Endothelial cell of umbilical vein (primary cell): ENCODE measurements around the gene HDAC4. TPM values are rescaled to one million over a fixed set of nuclear protein-coding genes. Genes with fewer than 3 reads are reported as not detected.

Experiments used
- BruUV-seq: library from RNA; stranded (reverse); fragments of 400-500 nt; replicated peaks from 2 replicates; lab custom pipeline; 2021; lab: Mats Ljungman, UMichigan
- CTCF ChIA-PET: fragments of 300-600, 350-600 bp; sonication (Branson Sonifier 250); formaldehyde crosslinking; loops from one replicate; lab custom pipeline; 2021; ENCODE audit warnings: antibody characterized with exemption, inconsistent platforms; lab: Charles Lee
- POLR2A ChIA-PET: fragments of 300-600, 350-600 bp; sonication (Branson Sonifier 250); formaldehyde crosslinking; loops from one replicate; lab custom pipeline; 2021; ENCODE audit warnings: antibody characterized with exemption, inconsistent platforms; lab: Charles Lee
- DNase-seq: peaks from one replicate; pipeline ENCODE4 v3.0.0-alpha.2; 2011; ENCODE audit warnings: low read depth, low spot score
- FAIRE-seq: peaks from 2 replicates; lab custom pipeline; 2011; peaks lifted over from hg19 to GRCh38; lab: Jason Lieb, UNC
- H2AFZ ChIP-seq: 2 replicates; pipeline ENCODE4 v1.6.0; 2012; ENCODE audit warnings: low read depth, low read length, control low read depth, inconsistent platforms
- H3K27ac ChIP-seq: 2 replicates; pipeline ENCODE4 v1.5.1; 2011; ENCODE audit warnings: low read depth, mild to moderate bottlenecking, control low read depth, low read length, moderate library complexity; ENCODE audit not compliant: insufficient read depth
- H3K27me3 ChIP-seq, 2 experiments: 2 replicates each; pipeline versions ENCODE4 v1.6.0 to v1.6.1; 2011; ENCODE audit warnings: low read length in 2 of 2, mixed read lengths in 1 of 2; ENCODE audit not compliant: control insufficient read depth in 2 of 2, insufficient read depth in 2 of 2
- H3K36me3 ChIP-seq, 2 experiments: 2 replicates in 1 of 2; 3 replicates in 1 of 2; pipeline ENCODE4 v1.5.1; 2011; ENCODE audit warnings: low read length in 2 of 2, mild to moderate bottlenecking in 1 of 2, moderate library complexity in 1 of 2; ENCODE audit not compliant: control insufficient read depth in 2 of 2, insufficient read depth in 2 of 2; ENCODE audit errors: extremely low read depth in 1 of 2
- H3K4me1 ChIP-seq: 3 replicates; pipeline ENCODE4 v1.5.1; 2011; ENCODE audit warnings: mild to moderate bottlenecking, low read length; ENCODE audit not compliant: control insufficient read depth, insufficient read depth; ENCODE audit errors: extremely low read depth
- H3K4me2 ChIP-seq: 2 replicates; pipeline ENCODE4 v1.6.1; 2011; ENCODE audit warnings: low read length, control low read depth, mixed read lengths; ENCODE audit not compliant: insufficient read depth
- H3K4me3 ChIP-seq, 3 experiments: fragments of 200-600 bp in 1 of 3; sonication (generic), shearing (Covaris generic) in 1 of 3; replicated peaks in 1 of 3; 2 replicates each; pipeline ENCODE4 v1.5.1; 2011 to 2016; ENCODE audit warnings: control low read depth in 3 of 3, low read length in 3 of 3, mild to moderate bottlenecking in 2 of 3, inconsistent platforms in 1 of 3, low read depth in 1 of 3, moderate library complexity in 1 of 3; ENCODE audit not compliant: insufficient read depth in 1 of 3
- H3K79me2 ChIP-seq: 2 replicates; pipeline ENCODE4 v1.6.0; 2012; ENCODE audit warnings: low read length, inconsistent platforms; ENCODE audit not compliant: control insufficient read depth, insufficient read depth
- H3K9ac ChIP-seq: replicated peaks from 2 replicates; pipeline ENCODE3; 2011; ENCODE audit warnings: low read length, control low read depth; ENCODE audit not compliant: insufficient read depth; ENCODE audit errors: extremely low read depth
- H3K9me1 ChIP-seq: replicated peaks from 3 replicates; pipeline ENCODE4 v1.6.0; 2011; ENCODE audit warnings: mild to moderate bottlenecking, low read length; ENCODE audit not compliant: control insufficient read depth, insufficient read depth; ENCODE audit errors: extremely low read depth
- H3K9me3 ChIP-seq: replicated peaks from 2 replicates; pipeline ENCODE4 v1.5.1; 2012; ENCODE audit warnings: low read length, inconsistent platforms; ENCODE audit not compliant: control insufficient read depth, insufficient read depth
- H4K20me1 ChIP-seq: replicated peaks from 2 replicates; pipeline ENCODE3; 2011; ENCODE audit warnings: mild to moderate bottlenecking, low read length; ENCODE audit not compliant: control insufficient read depth, insufficient read depth; ENCODE audit errors: extremely low read depth
- EZH2 ChIP-seq: IDR thresholded peaks from 2 replicates; pipeline ENCODE4 v1.6.1; 2012; ENCODE audit warnings: borderline replicate concordance, low read depth, mild to moderate bottlenecking, moderate library complexity, low read length, inconsistent platforms; ENCODE audit not compliant: severe bottlenecking
- FOS ChIP-seq: IDR thresholded peaks from 2 replicates; pipeline ENCODE4 v1.6.1; 2011; ENCODE audit warnings: mild to moderate bottlenecking, low read length, moderate library complexity, borderline replicate concordance; ENCODE audit not compliant: insufficient read depth
- GATA2 ChIP-seq: IDR thresholded peaks from 2 replicates; pipeline ENCODE4 v1.7.0; 2011; ENCODE audit warnings: low read depth, mild to moderate bottlenecking, moderate library complexity, mixed read lengths, low read length; ENCODE audit not compliant: insufficient read length, insufficient read depth
- JUN ChIP-seq: IDR thresholded peaks from 2 replicates; pipeline ENCODE4 v1.6.1; 2011; ENCODE audit warnings: borderline replicate concordance, low read depth; ENCODE audit not compliant: insufficient read length, insufficient read depth
- MYC ChIP-seq: IDR thresholded peaks from one replicate; pipeline ENCODE4 v1.6.1; 2011; ENCODE audit warnings: mild to moderate bottlenecking, low read depth, low read length
- POLR2A ChIP-seq: IDR thresholded peaks from 2 replicates; pipeline ENCODE4 v1.6.1; 2012; ENCODE audit warnings: low read depth, mild to moderate bottlenecking, control low read depth, low read length
- POLR2AphosphoS5 ChIP-seq: IDR thresholded peaks from 2 replicates; pipeline ENCODE4 v1.6.1; 2012; ENCODE audit warnings: low read depth, mild to moderate bottlenecking, control low read depth, low read length, moderate library complexity; ENCODE audit not compliant: insufficient read depth
- dilution Hi-C: fragments of 300-500 bp; cut with MboI; formaldehyde crosslinking; loops from one replicate; pipeline ENCODE4 v1.15.0; 2019; ENCODE audit warnings: low sequenced_read_pairs; ENCODE audit not compliant: extremely low pct_ligation_motif_present
- intact Hi-C: fragments of 100-400 bp; cut with micrococcal nuclease; formaldehyde crosslinking; loops from one replicate; pipeline ENCODE4 v1.10.0; 2022
- polyA plus RNA-seq, 4 experiments: library from polyadenylated mRNA; depleted of rRNA in 3 of 4; stranded (reverse) in 3 of 4; unstranded in 1 of 4; fragments of >200 nt; gene quantifications; 2 replicates each; pipeline versions ENCODE4 v1.2.1 to v1.2.3, GENCODE V29; 2011 to 2012; ENCODE audit warnings: missing spikeins in 1 of 4
- total RNA-seq: library from RNA; stranded (reverse); gene quantifications from 2 replicates; pipeline ENCODE4 v1.2.3, GENCODE V29; 2021
- TF ChIP-seq, protein P1 (sequence below): IDR thresholded peaks from 2 replicates; pipeline ENCODE4 v1.6.1; 2011; ENCODE audit not compliant: insufficient read depth, insufficient read length
- TF ChIP-seq, protein P2 (sequence below), 2 donors: IDR thresholded peaks; 1 replicate in 1 of 2; 2 replicates in 1 of 2; pipeline ENCODE4 v1.5.1; 2011; ENCODE audit warnings: low read length in 2 of 2, mild to moderate bottlenecking in 2 of 2, moderate library complexity in 2 of 2, control low read depth in 1 of 2, inconsistent platforms in 1 of 2, low read depth in 1 of 2; ENCODE audit not compliant: insufficient read depth in 1 of 2; ENCODE audit errors: extremely low read depth in 1 of 2

HDAC4 gene
- total and polyA plus RNA-seq, 2 donors (not counting 3 experiments of a cell fraction or from before 2014, with no cell fraction given) = 13.4 to 33.0 TPM

DNA sequence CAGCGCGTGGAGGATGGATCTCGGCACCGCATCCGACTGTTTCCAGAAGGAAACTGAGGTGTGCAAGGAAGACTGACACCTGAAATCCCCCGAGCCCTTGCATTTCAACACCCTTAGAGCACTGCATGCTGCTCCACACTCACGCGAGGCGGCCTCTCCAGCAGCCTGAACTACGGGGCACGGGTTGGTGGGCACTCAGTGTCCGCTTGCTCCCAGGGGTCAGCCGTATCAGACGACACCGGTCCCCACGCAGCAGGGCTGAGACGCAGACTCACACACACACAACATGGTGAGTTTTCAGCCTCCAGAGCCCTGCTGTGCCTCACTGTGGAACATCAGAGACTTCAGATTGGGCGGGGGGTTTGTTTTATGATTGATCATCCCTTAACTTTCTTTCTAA lies 283.0 kb downstream of the HDAC4 start:
- Histone ChIP-seq H3K36me3 (no peaks in the 10 kb centered on the region), H4K20me1 (no peaks in the 10 kb centered on the region), H3K79me2 (no peaks in the 10 kb centered on the region), H3K4me3 (no peak overlapping the region), H3K4me2 (no peak overlapping the region), H3K9me3 (no peaks in the 10 kb centered on the region), H3K4me1 (peaks cover 3% of the 10 kb centered on the region), H3K9ac (no peak overlapping the region), H3K9me1 (no peaks in the 10 kb centered on the region), H3K27me3 (no peaks in the 10 kb centered on the region), H3K27ac (no peak overlapping the region), H2AFZ (no peak overlapping the region)
- DNase-seq (no peak), FAIRE-seq (no peak)
- no peak for TF ChIP-seq POLR2AphosphoS5
- no peak for TF ChIP-seq JUN
- TF ChIP-seq FOS = no peak
- no peak for TF ChIP-seq POLR2A
- TF ChIP-seq, protein P1, sequence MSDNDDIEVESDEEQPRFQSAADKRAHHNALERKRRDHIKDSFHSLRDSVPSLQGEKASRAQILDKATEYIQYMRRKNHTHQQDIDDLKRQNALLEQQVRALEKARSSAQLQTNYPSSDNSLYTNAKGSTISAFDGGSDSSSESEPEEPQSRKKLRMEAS = no peak
- TF ChIP-seq GATA2 = no peak
- TF ChIP-seq, protein P2, sequence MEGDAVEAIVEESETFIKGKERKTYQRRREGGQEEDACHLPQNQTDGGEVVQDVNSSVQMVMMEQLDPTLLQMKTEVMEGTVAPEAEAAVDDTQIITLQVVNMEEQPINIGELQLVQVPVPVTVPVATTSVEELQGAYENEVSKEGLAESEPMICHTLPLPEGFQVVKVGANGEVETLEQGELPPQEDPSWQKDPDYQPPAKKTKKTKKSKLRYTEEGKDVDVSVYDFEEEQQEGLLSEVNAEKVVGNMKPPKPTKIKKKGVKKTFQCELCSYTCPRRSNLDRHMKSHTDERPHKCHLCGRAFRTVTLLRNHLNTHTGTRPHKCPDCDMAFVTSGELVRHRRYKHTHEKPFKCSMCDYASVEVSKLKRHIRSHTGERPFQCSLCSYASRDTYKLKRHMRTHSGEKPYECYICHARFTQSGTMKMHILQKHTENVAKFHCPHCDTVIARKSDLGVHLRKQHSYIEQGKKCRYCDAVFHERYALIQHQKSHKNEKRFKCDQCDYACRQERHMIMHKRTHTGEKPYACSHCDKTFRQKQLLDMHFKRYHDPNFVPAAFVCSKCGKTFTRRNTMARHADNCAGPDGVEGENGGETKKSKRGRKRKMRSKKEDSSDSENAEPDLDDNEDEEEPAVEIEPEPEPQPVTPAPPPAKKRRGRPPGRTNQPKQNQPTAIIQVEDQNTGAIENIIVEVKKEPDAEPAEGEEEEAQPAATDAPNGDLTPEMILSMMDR (IDR thresholded peaks at IDR 0.05; ENCODE audit: extremely low read depth in 1 of 2, insufficient read depth in 1 of 2, low read depth in 1 of 2, low read length in 2 of 2) = no peak
- no peak for TF ChIP-seq EZH2
- no peak for TF ChIP-seq MYC
- dilution Hi-C loops = no loop called here
- CTCF ChIA-PET = interaction anchor here (0.7 kb wide), 1 partner anchor 9 kb away, joined by 3 read pairs; no protein-coding TSS in a partner anchor
- intact Hi-C loops = no loop called here
- POLR2A ChIA-PET = no interaction called here
- no TSS peak for BruUV-seq
